ENCODE measurements around the gene PPM1H.

Gene PPM1H

DNA sequence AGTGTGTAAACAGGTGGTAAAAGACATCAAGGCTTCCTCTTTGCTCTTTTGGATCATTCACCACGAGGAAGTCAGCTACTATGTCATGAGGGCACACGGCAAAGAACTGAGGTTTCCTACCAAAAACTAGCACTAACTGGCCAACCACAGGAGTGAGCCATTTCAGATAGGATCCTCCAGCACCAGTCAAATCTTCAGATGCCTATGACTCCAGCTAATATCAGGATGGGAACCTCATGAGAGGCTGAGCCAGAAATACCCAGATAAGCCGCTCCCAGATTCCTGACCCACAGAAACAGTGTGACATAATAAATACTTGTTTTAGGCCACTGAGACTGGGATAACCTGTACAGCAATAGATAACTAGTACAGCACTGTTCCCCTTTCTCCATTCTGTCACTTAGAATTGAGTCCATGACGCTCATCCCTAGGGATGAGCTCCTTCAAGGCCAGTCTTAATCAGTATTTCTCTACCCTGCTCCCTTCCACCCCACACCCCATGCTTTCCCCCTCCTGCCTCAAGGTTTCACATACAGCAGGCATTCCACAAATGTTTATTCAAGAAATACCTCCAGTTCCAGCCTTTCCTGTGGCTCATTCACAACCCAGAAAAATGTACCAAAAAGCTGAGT is 68.4 kb downstream of the PPM1H start:
- Histone ChIP-seq H3K36me3 (ENCODE audit: control insufficient read depth, insufficient read depth, low read length, severe bottlenecking) (no peaks in the 10 kb centered on the region), H3K4me1 (ENCODE audit: control insufficient read depth, insufficient read depth, low read length) (peaks cover 22% of the 10 kb centered on the region), H3K4me3 (ENCODE audit: low read length) (no peak overlapping the region), H3K27me3 (replicated peaks; ENCODE audit: control insufficient read depth, insufficient read depth, low read length) (no peaks in the 10 kb centered on the region), H3K9me3 (ENCODE audit: control insufficient read depth, low read length) (no peaks in the 10 kb centered on the region), H3K9ac (ENCODE audit: low read length) (no peak overlapping the region)
- DNase-seq (ENCODE audit: low read depth) = peak; percentile 75

DNA sequence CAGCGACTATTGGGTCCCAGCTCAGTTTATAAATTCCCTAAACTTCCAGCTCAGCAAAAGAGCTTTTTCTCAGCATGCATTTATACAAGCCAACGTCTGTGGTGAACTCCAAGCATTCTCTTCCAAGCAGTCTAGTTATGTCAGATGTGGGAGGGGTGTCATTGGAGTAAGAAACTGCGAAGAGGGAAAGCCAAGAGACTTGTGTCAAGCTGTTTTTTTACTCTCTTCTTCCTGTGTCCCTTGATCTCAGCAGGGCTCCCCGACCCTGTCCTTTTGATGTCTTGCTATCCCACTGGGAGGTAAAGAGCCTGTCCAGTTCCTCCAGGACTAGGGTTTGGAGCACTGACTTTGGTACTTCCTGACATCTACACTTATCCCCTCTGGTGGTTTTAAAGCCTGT is 69.0 kb downstream of the PPM1H start:
- DNase-seq (ENCODE audit: low read depth) = peak; percentile 28
- Histone ChIP-seq H3K9ac (ENCODE audit: low read length) (no peak overlapping the region), H3K27me3 (replicated peaks; ENCODE audit: control insufficient read depth, insufficient read depth, low read length) (no peaks in the 10 kb centered on the region), H3K36me3 (ENCODE audit: control insufficient read depth, insufficient read depth, low read length, severe bottlenecking) (no peaks in the 10 kb centered on the region), H3K4me3 (ENCODE audit: low read length) (no peak overlapping the region), H3K9me3 (ENCODE audit: control insufficient read depth, low read length) (no peaks in the 10 kb centered on the region), H3K4me1 (ENCODE audit: control insufficient read depth, insufficient read depth, low read length) (peaks cover 27% of the 10 kb centered on the region)

- H3K4me1 ChIP-seq (ENCODE audit: control insufficient read depth, insufficient read depth, low read length) = peaks cover 27% of the 10 kb centered on the region
- no peaks in the 10 kb centered on the region for H3K9me3 ChIP-seq (ENCODE audit: control insufficient read depth, low read length)
- DNase-seq (ENCODE audit: low read depth) = no peak
- no peak overlapping the region for H3K9ac ChIP-seq (ENCODE audit: low read length)
- no peaks in the 10 kb centered on the region for H3K36me3 ChIP-seq (ENCODE audit: control insufficient read depth, insufficient read depth, low read length, severe bottlenecking)
- H3K27me3 ChIP-seq (replicated peaks; ENCODE audit: control insufficient read depth, insufficient read depth, low read length) = no peaks in the 10 kb centered on the region
- no peak overlapping the region for H3K4me3 ChIP-seq (ENCODE audit: low read length)
Measured at GRCh38 chr12:62865065-62865464, 69.9 kb downstream of the PPM1H start.

DNA sequence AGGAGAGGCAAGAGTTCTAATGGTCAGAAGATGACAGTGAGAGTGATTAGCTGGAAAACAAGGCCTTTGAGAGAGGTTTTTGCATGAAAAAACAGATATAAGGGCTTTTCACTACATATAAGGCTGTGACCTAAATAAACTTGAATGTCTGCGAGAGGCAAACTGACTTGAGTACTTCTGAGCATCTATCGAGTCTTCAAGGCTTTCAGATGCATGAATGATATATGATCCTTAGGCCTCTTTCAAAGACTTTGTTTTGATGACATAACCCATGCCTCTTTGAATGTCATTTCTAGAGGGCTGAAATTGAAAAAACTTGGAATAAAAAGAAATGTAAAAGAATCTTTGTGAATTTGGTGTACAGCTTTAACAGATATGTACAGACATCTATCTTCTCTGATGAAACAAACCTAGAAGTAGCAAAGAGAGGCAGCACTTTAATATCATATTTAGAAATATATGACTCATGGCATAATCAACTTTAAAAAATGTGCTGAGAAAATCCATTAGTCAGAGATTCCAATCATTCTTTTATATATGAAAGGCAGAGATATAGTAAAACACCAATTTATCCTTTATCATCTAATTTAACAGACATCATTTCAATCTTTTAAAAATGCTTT is 72.6 kb downstream of the PPM1H start:
- H3K36me3 ChIP-seq (ENCODE audit: control insufficient read depth, insufficient read depth, low read length, severe bottlenecking) = no peaks in the 10 kb centered on the region
- no peak overlapping the region for H3K4me3 ChIP-seq (ENCODE audit: low read length)
- peak overlapping the region; percentile 7 for H3K9ac ChIP-seq (ENCODE audit: low read length)
- no peaks in the 10 kb centered on the region for H3K9me3 ChIP-seq (ENCODE audit: control insufficient read depth, low read length)
- H3K4me1 ChIP-seq (ENCODE audit: control insufficient read depth, insufficient read depth, low read length) = peaks cover 27% of the 10 kb centered on the region
- no peaks in the 10 kb centered on the region for H3K27me3 ChIP-seq (replicated peaks; ENCODE audit: control insufficient read depth, insufficient read depth, low read length)
- DNase-seq (ENCODE audit: low read depth) = peak; percentile 77

GRCh38 chr12:62861586-62861985 is 73.4 kb downstream of the PPM1H start:
- Histone ChIP-seq H3K4me1 (ENCODE audit: control insufficient read depth, insufficient read depth, low read length) (peaks cover 23% of the 10 kb centered on the region), H3K9me3 (ENCODE audit: control insufficient read depth, low read length) (no peaks in the 10 kb centered on the region), H3K27me3 (replicated peaks; ENCODE audit: control insufficient read depth, insufficient read depth, low read length) (no peaks in the 10 kb centered on the region), H3K36me3 (ENCODE audit: control insufficient read depth, insufficient read depth, low read length, severe bottlenecking) (no peaks in the 10 kb centered on the region), H3K9ac (ENCODE audit: low read length) (no peak overlapping the region), H3K4me3 (ENCODE audit: low read length) (no peak overlapping the region)
- DNase-seq (ENCODE audit: low read depth) = peak; percentile 30

GRCh38 chr12:62860501-62861411 is 74.2 kb downstream of the PPM1H start:
- DNase-seq (ENCODE audit: low read depth) = peak; percentile 15

GRCh38 chr12:62860020-62860419 is 74.9 kb downstream of the PPM1H start:
- Histone ChIP-seq H3K36me3 (ENCODE audit: control insufficient read depth, insufficient read depth, low read length, severe bottlenecking) (no peaks in the 10 kb centered on the region), H3K9me3 (ENCODE audit: control insufficient read depth, low read length) (no peaks in the 10 kb centered on the region), H3K27me3 (replicated peaks; ENCODE audit: control insufficient read depth, insufficient read depth, low read length) (no peaks in the 10 kb centered on the region), H3K4me1 (ENCODE audit: control insufficient read depth, insufficient read depth, low read length) (peaks cover 21% of the 10 kb centered on the region), H3K4me3 (ENCODE audit: low read length) (no peak overlapping the region), H3K9ac (ENCODE audit: low read length) (no peak overlapping the region)
- no peak for DNase-seq (ENCODE audit: low read depth)

More at GRCh38 chr12:62860501-62861411, 74.2 kb downstream of the PPM1H start:
- Histone ChIP-seq H3K9me3 (ENCODE audit: control insufficient read depth, low read length) (no peaks in the 10 kb centered on the region), H3K36me3 (ENCODE audit: control insufficient read depth, insufficient read depth, low read length, severe bottlenecking) (no peaks in the 10 kb centered on the region), H3K27me3 (replicated peaks; ENCODE audit: control insufficient read depth, insufficient read depth, low read length) (no peaks in the 10 kb centered on the region), H3K4me3 (ENCODE audit: low read length) (no peak overlapping the region), H3K4me1 (ENCODE audit: control insufficient read depth, insufficient read depth, low read length) (peaks cover 21% of the 10 kb centered on the region), H3K9ac (ENCODE audit: low read length) (no peak overlapping the region)

DNA sequence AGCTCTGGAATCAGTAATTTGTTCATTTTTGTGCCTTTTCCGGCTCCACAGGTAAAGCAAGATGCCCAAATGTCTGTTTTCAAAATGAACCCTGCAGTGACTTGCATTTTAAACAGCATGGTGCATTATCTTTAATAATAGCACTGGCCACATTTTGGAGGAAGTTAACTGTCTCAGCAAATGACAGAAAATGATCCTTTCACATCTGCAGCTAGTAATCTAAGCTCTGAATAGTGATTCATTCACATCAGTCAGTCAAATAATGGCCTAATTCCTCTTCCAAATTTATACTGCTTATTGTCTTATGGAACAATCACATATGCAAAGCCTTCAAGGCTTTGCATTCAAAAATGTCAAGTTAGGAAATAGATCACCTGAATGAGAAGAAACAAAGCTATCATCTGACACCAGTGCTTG is 75.6 kb downstream of the PPM1H start:
- no peaks in the 10 kb centered on the region for H3K9me3 ChIP-seq (ENCODE audit: control insufficient read depth, low read length)
- no peak overlapping the region for H3K4me3 ChIP-seq (ENCODE audit: low read length)
- peaks cover 21% of the 10 kb centered on the region for H3K4me1 ChIP-seq (ENCODE audit: control insufficient read depth, insufficient read depth, low read length)
- no peaks in the 10 kb centered on the region for H3K27me3 ChIP-seq (replicated peaks; ENCODE audit: control insufficient read depth, insufficient read depth, low read length)
- H3K9ac ChIP-seq (ENCODE audit: low read length) = no peak overlapping the region
- no peak for DNase-seq (ENCODE audit: low read depth)
- no peaks in the 10 kb centered on the region for H3K36me3 ChIP-seq (ENCODE audit: control insufficient read depth, insufficient read depth, low read length, severe bottlenecking)

DNA sequence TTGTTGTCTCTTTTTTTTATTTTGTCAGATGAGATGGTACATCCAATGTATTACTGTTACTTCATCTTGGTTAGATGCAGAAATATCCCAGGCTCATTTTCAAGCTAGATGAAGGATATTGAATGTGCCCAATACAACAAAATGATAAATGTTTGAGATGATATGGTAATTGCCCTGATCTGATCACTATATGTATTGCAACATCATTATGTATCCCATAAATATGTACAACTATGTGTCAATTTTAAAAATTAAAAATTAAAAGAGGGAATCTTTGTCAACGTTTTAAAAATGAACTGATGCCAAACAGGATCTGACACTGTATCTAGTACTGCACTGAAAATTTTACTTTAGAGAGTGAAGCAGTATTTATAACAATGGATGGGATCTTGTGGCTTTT is 78.5 kb downstream of the PPM1H start:
- peaks cover 3% of the 10 kb centered on the region for H3K4me1 ChIP-seq (ENCODE audit: control insufficient read depth, insufficient read depth, low read length)
- no peak overlapping the region for H3K9ac ChIP-seq (ENCODE audit: low read length)
- no peak for DNase-seq (ENCODE audit: low read depth)
- H3K9me3 ChIP-seq (ENCODE audit: control insufficient read depth, low read length) = no peaks in the 10 kb centered on the region
- H3K36me3 ChIP-seq (ENCODE audit: control insufficient read depth, insufficient read depth, low read length, severe bottlenecking) = no peaks in the 10 kb centered on the region
- H3K27me3 ChIP-seq (replicated peaks; ENCODE audit: control insufficient read depth, insufficient read depth, low read length) = no peaks in the 10 kb centered on the region
- H3K4me3 ChIP-seq (ENCODE audit: low read length) = no peak overlapping the region

GRCh38 chr12:62854024-62854423 is 80.9 kb downstream of the PPM1H start:
- no peak overlapping the region for H3K4me3 ChIP-seq (ENCODE audit: low read length)
- no peaks in the 10 kb centered on the region for H3K9me3 ChIP-seq (ENCODE audit: control insufficient read depth, low read length)
- H3K36me3 ChIP-seq (ENCODE audit: control insufficient read depth, insufficient read depth, low read length, severe bottlenecking) = no peaks in the 10 kb centered on the region
- H3K27me3 ChIP-seq (replicated peaks; ENCODE audit: control insufficient read depth, insufficient read depth, low read length) = no peaks in the 10 kb centered on the region
- no peak for DNase-seq (ENCODE audit: low read depth)
- H3K9ac ChIP-seq (ENCODE audit: low read length) = no peak overlapping the region
- no peaks in the 10 kb centered on the region for H3K4me1 ChIP-seq (ENCODE audit: control insufficient read depth, insufficient read depth, low read length)

DNA sequence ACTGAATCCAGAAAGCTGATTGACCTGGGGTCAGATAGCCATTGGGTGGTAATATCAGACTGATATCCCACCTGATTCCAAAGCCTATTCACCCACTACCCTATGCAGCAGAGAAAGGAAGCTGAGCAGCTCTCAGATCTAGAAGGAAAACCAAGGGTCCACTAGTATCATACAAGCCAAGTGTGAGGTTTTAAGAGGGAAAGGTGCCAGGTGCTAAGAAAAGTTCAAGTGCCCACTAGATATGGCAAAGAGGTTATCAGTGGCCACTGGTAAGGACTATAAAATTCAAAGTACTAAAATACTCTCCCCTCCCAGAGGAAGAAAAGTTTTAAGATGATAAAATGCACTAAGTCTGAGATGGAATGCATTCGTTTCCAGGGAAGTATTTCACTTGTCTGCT is 85.6 kb downstream of the PPM1H start:
- no peaks in the 10 kb centered on the region for H3K27me3 ChIP-seq (replicated peaks; ENCODE audit: control insufficient read depth, insufficient read depth, low read length)
- no peak overlapping the region for H3K9ac ChIP-seq (ENCODE audit: low read length)
- DNase-seq (ENCODE audit: low read depth) = no peak
- H3K9me3 ChIP-seq (ENCODE audit: control insufficient read depth, low read length) = no peaks in the 10 kb centered on the region
- no peak overlapping the region for H3K4me3 ChIP-seq (ENCODE audit: low read length)
- H3K4me1 ChIP-seq (ENCODE audit: control insufficient read depth, insufficient read depth, low read length) = peaks cover 12% of the 10 kb centered on the region
- no peaks in the 10 kb centered on the region for H3K36me3 ChIP-seq (ENCODE audit: control insufficient read depth, insufficient read depth, low read length, severe bottlenecking)

Measured in adipocyte (in vitro differentiated cells).